OCI-LY7 (cell line): Measurements from ENCODE around the gene CTNNBIP1.

Source experiments
- EZH2phosphoT487 ChIP-seq: fragments of 200-600 bp; sonication (generic); IDR thresholded peaks from 2 replicates; pipeline ENCODE4 v1.6.1; 2018; ENCODE audit warnings: low read depth, borderline replicate concordance, mild to moderate bottlenecking, mixed run types, antibody characterized with exemption, low read length, moderate library complexity, mixed read lengths
- TF ChIP-seq, protein P1 (sequence below): fragments of 200-600 bp; sonication (generic); conservative IDR thresholded peaks from 2 replicates; pipeline ENCODE4 v1.5.1; 2014; ENCODE audit warnings: mild to moderate bottlenecking, antibody characterized with exemption, low read length, moderate library complexity, mixed read lengths

DNA sequence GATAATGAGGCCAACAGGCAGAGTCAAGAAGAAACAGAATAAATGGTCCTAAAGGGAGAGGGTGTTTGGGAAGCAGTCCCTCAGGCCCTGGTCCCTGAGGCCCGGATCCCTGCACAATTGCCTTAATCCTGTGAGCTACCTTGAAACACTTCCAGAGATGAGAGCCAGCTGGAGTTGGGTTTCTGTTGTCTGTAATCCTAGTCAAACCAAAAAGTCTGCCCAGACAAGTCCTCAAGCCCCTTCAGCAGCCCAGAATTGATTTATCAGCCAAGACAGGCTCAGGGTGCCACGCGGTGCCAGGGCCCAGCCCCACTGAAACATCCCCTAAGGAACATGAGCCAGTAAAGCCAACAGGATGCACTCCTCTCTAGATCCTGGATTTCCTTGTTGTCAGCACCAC, 69.9 kb downstream of the CTNNBIP1 start:
- TF ChIP-seq, protein P1, sequence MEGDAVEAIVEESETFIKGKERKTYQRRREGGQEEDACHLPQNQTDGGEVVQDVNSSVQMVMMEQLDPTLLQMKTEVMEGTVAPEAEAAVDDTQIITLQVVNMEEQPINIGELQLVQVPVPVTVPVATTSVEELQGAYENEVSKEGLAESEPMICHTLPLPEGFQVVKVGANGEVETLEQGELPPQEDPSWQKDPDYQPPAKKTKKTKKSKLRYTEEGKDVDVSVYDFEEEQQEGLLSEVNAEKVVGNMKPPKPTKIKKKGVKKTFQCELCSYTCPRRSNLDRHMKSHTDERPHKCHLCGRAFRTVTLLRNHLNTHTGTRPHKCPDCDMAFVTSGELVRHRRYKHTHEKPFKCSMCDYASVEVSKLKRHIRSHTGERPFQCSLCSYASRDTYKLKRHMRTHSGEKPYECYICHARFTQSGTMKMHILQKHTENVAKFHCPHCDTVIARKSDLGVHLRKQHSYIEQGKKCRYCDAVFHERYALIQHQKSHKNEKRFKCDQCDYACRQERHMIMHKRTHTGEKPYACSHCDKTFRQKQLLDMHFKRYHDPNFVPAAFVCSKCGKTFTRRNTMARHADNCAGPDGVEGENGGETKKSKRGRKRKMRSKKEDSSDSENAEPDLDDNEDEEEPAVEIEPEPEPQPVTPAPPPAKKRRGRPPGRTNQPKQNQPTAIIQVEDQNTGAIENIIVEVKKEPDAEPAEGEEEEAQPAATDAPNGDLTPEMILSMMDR = no peak
- TF ChIP-seq EZH2phosphoT487 = no peak
